Hepatocyte (in vitro differentiated cells): ENCODE measurements around the gene GPAT3.

ENCODE experiments used
- CTCF ChIP-seq: fragments of 200-600 bp; sonication (generic); IDR thresholded peaks from 2 replicates; pipeline ENCODE4 v1.5.1; 2016; ENCODE audit warnings: antibody characterized with exemption, mild to moderate bottlenecking; ENCODE audit not compliant: poor library complexity
- EZH2 ChIP-seq: fragments of 200-600 bp; sonication (generic); IDR thresholded peaks from 2 replicates; pipeline ENCODE4 v1.6.1; 2016; ENCODE audit warnings: antibody characterized with exemption, mild to moderate bottlenecking, borderline replicate concordance
- EZH2phosphoT487 ChIP-seq: fragments of 200-600 bp; sonication (generic); IDR thresholded peaks from one replicate; pipeline ENCODE4 v1.6.1; 2018; ENCODE audit warnings: antibody characterized with exemption, mild to moderate bottlenecking, low read depth, moderate library complexity; ENCODE audit not compliant: unreplicated experiment, severe bottlenecking

- TF ChIP-seq CTCF (no peak), EZH2 (no peak), EZH2phosphoT487 (no peak)
These were observed 25.5 kb downstream of the GPAT3 start for GRCh38 chr4:83561381-83561780.
